Measurements from ENCODE around the gene PTRH2. TPM values are rescaled to one million over a fixed set of nuclear protein-coding genes. Genes with fewer than 3 reads are reported as not detected.
"Not testable (repeated sequence)": the region's sequence is repeated elsewhere in the genome, so short reads cannot be mapped to it uniquely, and the experiment has no call there.

The PTRH2 gene
- total RNA-seq (1 to 10 TPM; 6.5 to 7.3 TPM), total RNA-seq (5.0 to 93.3 (median 19.9) reads per million in 172 experiments)
- polyA plus RNA-seq (2013, experiment 1 of 2): 12.0 TPM
- polyA plus RNA-seq (2013, experiment 2 of 2): 11.2 TPM

DNA sequence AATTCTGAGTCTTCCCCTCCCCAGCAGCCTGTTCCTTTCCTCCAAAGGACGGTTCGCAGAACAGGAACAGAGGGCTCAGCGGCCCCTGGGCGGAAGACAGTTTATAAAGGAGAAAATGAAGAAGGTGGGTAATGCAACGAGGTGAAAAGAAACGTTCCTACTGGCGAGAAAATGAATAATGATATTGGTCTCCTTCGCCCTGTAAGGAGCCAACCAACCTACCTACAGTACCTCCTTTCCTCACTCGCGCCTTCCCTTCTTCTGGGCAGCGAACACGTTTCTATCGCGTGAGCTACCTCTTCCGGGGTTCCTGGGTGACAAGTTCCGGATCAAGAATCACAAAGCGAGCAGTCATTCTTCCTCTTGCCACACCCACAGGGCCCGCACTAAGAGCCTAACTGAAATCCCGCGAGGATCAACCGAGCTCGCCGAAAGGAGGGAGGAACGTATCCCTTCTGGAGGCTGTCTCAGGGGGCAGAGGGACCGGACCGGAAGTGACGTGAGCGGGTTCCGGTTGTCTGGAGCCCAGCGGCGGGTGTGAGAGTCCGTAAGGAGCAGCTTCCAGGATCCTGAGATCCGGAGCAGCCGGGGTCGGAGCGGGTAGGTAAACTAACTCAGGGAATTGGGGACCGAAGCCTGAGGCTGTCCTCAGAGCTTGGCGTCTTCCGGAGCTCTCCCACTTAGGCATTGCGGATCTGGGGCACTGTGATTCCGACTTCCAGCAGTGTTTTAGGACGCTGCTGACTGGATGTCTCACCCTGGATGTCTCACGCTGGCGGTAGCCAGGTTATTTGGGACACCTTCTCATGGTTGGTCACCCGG lies at the start of gene PTRH2, which contains the start of gene VMP1:
Gene PTRH2, minus strand, starts transcription at position 282 of the 822 bp plus-strand sequence. CDS start 9,452 bp downstream, outside the sequence.
Gene VMP1, plus strand, starts transcription at position 506 of the 822 bp plus-strand sequence. CDS start 23,793 bp downstream, outside the sequence.
- ATAC-seq (ENCODE audit: poor library complexity) (peak; percentile 90), DNase-seq (peak; percentile 67 to 98 (median 81))
- Histone ChIP-seq H3K4me1 (ENCODE audit: insufficient read depth, low read length) (peaks cover 37% of the 10 kb centered on the region), H3K27ac (ENCODE audit: low read depth in 1 of 2, low read length in 2 of 2) (peak within 1 kb of the TSS; percentile 80 to 96), H3K27me3 (ENCODE audit: control insufficient read depth in 1 of 2, insufficient read depth in 2 of 2, low read length in 2 of 2) (no peaks in the 10 kb centered on the region), H3K9me3 (ENCODE audit: control insufficient read depth in 1 of 2, insufficient read depth in 1 of 2, low read length in 2 of 2) (no peaks in the 10 kb centered on the region), H3K36me3 (ENCODE audit: insufficient read depth, low read length) (peaks cover 5% of the 10 kb centered on the region), H3K4me3 (ENCODE audit: low read length) (peak within 1 kb of the TSS; percentile 95)
- Mint-ChIP-seq H3K4me3 (peak within 1 kb of the TSS; percentile 93), H3K27ac (peak within 1 kb of the TSS; percentile 94), H3K27me3 (no peaks in the 10 kb centered on the region), H3K36me3 (ENCODE audit: low read depth) (peaks cover 21% of the 10 kb centered on the region), H3K4me1 (ENCODE audit: low read depth) (peaks cover 81% of the 10 kb centered on the region), H3K9me3 (no peaks in the 10 kb centered on the region)
- ChIA-PET POLR2A (interaction anchor here (0.5 to 3.1 kb wide), 20 partner anchors 10 to 1369 kb away, joined by 3 to 26 read pairs (median 4); partner anchors contain the start of genes CLTC, DHX40, PPM1D and RNFT1), CTCF (interaction anchor here (0.9 to 1.0 kb wide), 2 partner anchors 146 to 330 kb away, joined by 3 read pairs; no protein-coding TSS in a partner anchor)
- intact Hi-C loops (cut with DNase I, micrococcal nuclease): loop anchor here (5.0 to 10.0 kb wide), 3 partner anchors 63 to 1703 kb away; partner anchors contain the start of gene SRSF1 (in 1 of the 2)
- TF ChIP-seq, protein P1, sequence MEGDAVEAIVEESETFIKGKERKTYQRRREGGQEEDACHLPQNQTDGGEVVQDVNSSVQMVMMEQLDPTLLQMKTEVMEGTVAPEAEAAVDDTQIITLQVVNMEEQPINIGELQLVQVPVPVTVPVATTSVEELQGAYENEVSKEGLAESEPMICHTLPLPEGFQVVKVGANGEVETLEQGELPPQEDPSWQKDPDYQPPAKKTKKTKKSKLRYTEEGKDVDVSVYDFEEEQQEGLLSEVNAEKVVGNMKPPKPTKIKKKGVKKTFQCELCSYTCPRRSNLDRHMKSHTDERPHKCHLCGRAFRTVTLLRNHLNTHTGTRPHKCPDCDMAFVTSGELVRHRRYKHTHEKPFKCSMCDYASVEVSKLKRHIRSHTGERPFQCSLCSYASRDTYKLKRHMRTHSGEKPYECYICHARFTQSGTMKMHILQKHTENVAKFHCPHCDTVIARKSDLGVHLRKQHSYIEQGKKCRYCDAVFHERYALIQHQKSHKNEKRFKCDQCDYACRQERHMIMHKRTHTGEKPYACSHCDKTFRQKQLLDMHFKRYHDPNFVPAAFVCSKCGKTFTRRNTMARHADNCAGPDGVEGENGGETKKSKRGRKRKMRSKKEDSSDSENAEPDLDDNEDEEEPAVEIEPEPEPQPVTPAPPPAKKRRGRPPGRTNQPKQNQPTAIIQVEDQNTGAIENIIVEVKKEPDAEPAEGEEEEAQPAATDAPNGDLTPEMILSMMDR (IDR thresholded peaks at IDR 0.05): no peak

DNA sequence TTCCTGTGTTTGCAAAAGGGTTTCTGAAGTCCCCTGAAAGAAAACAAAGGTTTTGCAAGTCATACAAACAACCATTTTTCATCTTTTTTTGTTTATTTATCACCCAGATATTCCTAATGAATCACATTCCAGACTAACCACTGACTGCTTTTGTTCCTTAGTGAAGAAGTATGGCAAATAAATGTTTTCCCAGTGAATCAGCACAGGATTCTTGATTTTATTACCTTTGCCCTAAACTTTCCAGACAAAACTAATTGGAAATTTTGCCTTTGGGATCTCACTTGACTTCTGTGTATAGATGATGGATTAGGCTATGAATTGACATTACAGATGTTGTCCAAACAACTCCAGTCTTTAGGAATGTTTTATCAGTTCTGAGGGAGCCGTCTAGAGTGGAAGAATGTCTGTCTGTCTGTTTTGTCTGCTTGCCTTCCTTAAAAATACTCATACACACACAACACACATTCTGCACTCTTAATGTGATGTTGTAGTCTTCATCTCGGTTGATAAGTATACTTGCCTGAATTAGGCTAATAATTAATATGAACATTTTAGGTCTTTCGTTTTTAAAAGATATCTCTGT lies 49.1 kb upstream of the PTRH2 start:
- no peak overlapping the region for H3K27ac ChIP-seq (ENCODE audit: low read depth in 1 of 2, low read length in 2 of 2)
- Mint-ChIP-seq H3K4me3 (no peak overlapping the region), H3K27ac (peak overlapping the region; percentile 26), H3K9me3 (no peaks in the 10 kb centered on the region), H3K27me3 (no peaks in the 10 kb centered on the region), H3K4me1 (ENCODE audit: low read depth) (peaks cover 39% of the 10 kb centered on the region), H3K36me3 (ENCODE audit: low read depth) (peaks cover 47% of the 10 kb centered on the region)
- H3K27me3 ChIP-seq (ENCODE audit: control insufficient read depth in 1 of 2, insufficient read depth in 2 of 2, low read length in 2 of 2): no peaks in the 10 kb centered on the region
- H3K4me3 ChIP-seq (ENCODE audit: low read length): no peak overlapping the region
- POLR2A ChIA-PET: interaction anchor here (0.7 kb wide), 1 partner anchor 694 kb away, joined by 6 read pairs; no protein-coding TSS in a partner anchor
- TF ChIP-seq, protein P1 (IDR thresholded peaks at IDR 0.05): no peak
- H3K4me1 ChIP-seq (ENCODE audit: insufficient read depth, low read length): peaks cover 15% of the 10 kb centered on the region
- intact Hi-C loops (cut with DNase I, micrococcal nuclease): loop anchor here in 1 of 2 experiments (5.0 kb wide), 1 partner anchor 41 kb away; no protein-coding TSS in a partner anchor
- ATAC-seq (ENCODE audit: poor library complexity) (no peak), DNase-seq (no peak)
- CTCF ChIA-PET: no interaction called here
- H3K9me3 ChIP-seq (ENCODE audit: control insufficient read depth in 1 of 2, insufficient read depth in 1 of 2, low read length in 2 of 2): peaks cover 3% of the 10 kb centered on the region in 2 experiments
- no peaks in the 10 kb centered on the region for H3K36me3 ChIP-seq (ENCODE audit: insufficient read depth, low read length)

DNA sequence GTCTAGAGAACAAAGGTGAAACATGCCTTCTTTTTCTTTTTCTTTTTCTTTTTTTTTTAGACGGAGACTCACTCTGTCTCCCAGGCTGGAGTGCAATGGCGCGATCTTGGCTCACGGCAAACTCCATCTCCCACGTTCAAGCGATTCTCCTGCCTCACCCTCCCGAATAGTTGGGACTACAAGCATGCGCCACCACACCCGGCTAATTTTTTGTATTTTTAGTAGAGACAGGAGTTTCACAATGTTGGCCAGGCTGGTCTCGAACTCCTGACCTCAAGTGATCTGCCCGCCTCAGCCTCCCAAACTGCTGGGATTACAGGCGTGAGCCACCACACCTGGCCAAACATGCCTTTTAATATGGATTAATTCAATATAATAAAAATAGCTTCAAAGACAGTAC lies 47.8 kb upstream of the PTRH2 start:
- not testable (repeated sequence) for H3K27ac ChIP-seq (ENCODE audit: low read depth in 1 of 2, low read length in 2 of 2); H3K27me3 ChIP-seq (ENCODE audit: control insufficient read depth in 1 of 2, insufficient read depth in 2 of 2, low read length in 2 of 2)

More for the DNA sequence above, 47.8 kb upstream of the PTRH2 start:
- not testable (repeated sequence) for DNase-seq; H3K4me3 ChIP-seq (ENCODE audit: low read length); H3K9me3 Mint-ChIP-seq; H3K27me3 Mint-ChIP-seq; H3K9me3 ChIP-seq (ENCODE audit: control insufficient read depth in 1 of 2, insufficient read depth in 1 of 2, low read length in 2 of 2); ATAC-seq (ENCODE audit: poor library complexity); H3K36me3 ChIP-seq (ENCODE audit: insufficient read depth, low read length); H3K4me3 Mint-ChIP-seq
- intact Hi-C loops (cut with DNase I, micrococcal nuclease): loop anchor here in 1 of 2 experiments (5.0 kb wide), 1 partner anchor 42 kb away; no protein-coding TSS in a partner anchor
- ChIA-PET POLR2A (interaction anchor here (0.6 to 4.0 kb wide), 4 partner anchors 31 to 98 kb away, joined by 3 to 39 read pairs (median 6); no protein-coding TSS in a partner anchor), CTCF (interaction anchor here (1.8 to 5.5 kb wide), 5 partner anchors 9 to 138 kb away, joined by 6 to 83 read pairs (median 34); partner anchors contain the start of genes RPS6KB1 and TUBD1)
- Mint-ChIP-seq H3K27ac (peak overlapping the region; percentile 70), H3K36me3 (ENCODE audit: low read depth) (peaks cover 39% of the 10 kb centered on the region), H3K4me1 (ENCODE audit: low read depth) (peaks cover 35% of the 10 kb centered on the region)
- H3K4me1 ChIP-seq (ENCODE audit: insufficient read depth, low read length): peaks cover 15% of the 10 kb centered on the region
